MM.1S (cell line): Measurements from ENCODE around the gene CPSF3.

Source experiments
- CTCF ChIP-seq: fragments of 300-600 bp; sonication (generic); IDR thresholded peaks from 2 replicates; pipeline ENCODE4 v1.5.1; 2016; ENCODE audit warnings: antibody characterized with exemption, low read length, mixed read lengths
- EZH2 ChIP-seq: fragments of 300-600 bp; sonication (generic); optimal IDR thresholded peaks from 2 replicates; pipeline ENCODE3; 2017; ENCODE audit warnings: low read depth, mild to moderate bottlenecking, antibody characterized with exemption, low read length, mixed read lengths
- EZH2phosphoT487 ChIP-seq: fragments of 300-600 bp; sonication (generic); IDR thresholded peaks from 2 replicates; pipeline ENCODE4 v1.6.1; 2018; ENCODE audit warnings: antibody characterized with exemption, low read length

GRCh38 chr2:9416962-9417316 is 6.5 kb upstream of the CPSF3 start:
- TF ChIP-seq EZH2 (no peak), CTCF (no peak), EZH2phosphoT487 (no peak)
